NCI-H1694 (cell line): Measurements from ENCODE around the gene IL17F.
"Not testable (repeated sequence)": the region's sequence is repeated elsewhere in the genome, so short reads cannot be mapped to it uniquely, and the experiment has no call there.

ENCODE experiments used
- DNase-seq: peaks from one replicate; lab custom pipeline; 2025; lab: John Stamatoyannopoulos, UW

IL17F gene

DNA sequence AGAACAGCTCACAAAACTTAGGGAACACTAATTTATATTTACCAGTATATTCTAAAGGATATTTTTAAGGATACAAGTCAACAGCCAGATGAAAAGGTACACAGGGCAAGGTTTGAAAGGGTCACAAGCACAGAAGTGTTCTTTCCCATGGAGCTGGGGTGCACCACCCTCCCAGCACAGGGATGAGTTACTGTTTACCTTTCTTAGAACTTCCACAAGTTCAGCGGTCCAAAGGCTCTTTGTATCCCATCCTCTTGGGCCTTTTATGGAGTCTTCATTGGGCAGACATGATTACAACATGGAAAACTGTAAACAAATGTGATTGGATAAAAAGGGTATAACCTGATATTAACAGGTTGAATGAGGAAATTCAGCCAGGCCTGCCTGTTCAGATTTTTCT is 1.1 kb upstream of the IL17F start:
- DNase-seq: no peak

DNA sequence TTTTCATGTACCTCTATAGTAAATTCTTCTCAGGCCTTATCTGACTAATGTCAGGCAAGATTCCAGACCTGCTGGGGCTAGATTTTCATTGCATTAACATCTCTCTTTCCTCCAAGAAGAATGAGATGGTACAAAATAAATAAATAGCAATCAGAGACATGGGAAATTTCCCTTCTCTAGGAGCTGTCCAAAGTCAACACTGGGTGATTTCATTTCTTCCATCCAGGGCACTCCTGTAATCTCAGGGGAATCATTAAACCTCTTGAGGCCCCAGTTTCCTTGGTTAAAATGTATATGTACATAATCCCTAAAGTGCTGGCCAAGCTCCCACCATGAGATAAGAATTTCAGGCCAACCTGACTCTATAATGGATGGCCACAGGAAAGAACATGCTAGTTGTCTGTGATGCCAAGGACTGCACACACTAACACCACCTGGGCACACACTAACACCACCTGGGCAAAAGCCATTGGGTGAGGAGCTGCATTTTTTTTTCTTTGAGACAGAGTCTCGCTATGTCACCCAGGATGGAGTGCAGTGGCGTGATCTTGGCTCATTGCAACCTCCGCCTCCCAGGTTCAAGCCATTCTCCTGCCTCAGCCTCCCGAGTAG is 912 bp downstream of the IL17F start:
- DNase-seq: no peak

- DNase-seq: no peak
These were observed 2.5 kb downstream of the IL17F start for GRCh38 chr6:52241819-52242218.

DNA sequence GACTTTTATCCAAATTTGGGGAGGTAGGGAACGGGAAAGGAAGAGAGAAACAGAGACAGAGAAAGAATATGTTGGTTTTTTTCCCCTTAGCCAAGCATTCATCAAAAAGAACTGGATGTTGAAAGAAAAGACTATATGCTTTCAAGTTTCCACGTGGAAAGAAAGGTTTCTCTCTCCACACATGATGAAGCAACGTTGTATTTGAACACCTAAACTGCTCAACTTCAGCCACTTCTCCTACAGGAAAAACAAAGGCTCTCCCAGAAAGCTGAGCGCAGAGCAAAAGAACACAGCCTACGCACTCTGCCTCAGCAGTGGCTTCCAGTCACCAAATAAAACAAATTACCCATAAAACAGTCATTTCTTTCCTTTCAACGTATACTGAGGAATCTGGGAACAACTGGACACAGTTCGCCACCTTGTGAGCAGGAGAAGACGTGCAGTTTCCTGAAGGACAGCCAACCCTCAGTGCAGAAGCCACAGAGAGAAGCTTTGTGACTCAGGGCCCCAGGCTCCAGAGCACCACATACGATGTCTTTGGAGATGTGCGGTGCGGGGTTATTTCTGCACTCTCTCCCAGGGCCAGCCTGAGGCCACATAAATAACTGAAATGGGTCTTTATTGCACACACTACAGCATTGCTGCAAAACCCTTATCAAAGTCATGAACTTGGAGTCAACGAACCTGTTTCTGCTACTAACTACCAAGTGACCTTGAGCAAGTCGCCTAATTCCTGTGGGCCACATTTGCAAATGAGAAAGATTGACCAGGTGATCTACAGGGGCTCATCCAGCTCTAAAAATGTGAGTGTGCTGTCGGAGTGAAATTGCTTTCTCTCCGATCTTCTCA is 10.1 kb downstream of the IL17F start:
- DNase-seq: no peak

GRCh38 chr6:52233005-52233404 is 11.3 kb downstream of the IL17F start:
- no peak for DNase-seq

DNA sequence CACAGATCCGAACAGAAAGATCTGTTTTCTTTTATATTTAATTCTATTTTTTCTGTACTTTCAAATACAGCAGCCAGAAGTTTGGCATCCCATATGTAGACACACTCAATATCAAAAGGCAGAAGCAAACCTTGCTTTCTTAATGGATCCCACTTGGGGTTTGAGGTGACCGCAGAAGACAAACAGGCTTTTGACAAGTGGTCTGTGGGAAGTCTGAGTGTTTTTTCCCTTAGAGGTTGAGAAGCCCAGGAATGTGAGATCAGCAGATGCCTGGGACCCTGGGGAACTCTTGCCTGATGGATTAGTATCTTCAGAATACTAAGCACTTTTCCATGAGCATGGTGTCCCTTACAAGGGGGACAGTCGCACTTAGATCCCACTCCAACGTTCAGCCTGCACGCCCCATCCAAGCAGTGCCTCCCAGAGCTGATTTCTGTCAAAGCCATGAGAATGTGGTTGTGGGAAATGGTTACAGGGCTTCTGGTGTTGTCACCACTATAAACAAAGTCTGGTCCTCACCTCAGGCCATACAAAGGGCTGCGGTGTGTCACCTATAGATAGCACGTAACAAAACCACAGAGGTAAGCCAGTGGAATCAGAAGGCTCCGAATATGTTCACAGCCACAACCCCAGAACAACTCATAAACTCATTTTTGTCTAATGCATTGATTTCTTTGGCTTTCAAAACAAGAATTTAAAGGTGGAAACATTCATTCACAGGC is 12.7 kb downstream of the IL17F start:
- DNase-seq: no peak

DNA sequence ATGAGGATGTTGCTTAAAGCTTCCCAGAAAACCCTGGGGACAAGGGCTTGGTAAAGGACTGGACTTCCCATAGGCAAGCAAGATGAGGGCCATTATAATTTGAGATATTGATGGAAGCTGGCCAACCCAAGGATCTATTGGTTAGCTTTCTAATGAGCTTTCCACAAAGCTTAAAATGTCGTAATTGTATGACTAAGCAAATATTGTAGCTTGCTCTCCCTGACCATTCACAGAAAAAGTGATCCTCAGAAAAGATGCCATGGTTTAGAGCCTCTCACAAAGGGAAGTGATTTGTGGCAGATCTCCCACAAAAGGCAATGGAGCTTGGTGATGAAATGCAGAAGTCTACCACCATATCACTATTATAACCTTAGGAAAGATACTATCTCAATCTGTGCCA is 13.6 kb downstream of the IL17F start:
- no peak for DNase-seq

DNA sequence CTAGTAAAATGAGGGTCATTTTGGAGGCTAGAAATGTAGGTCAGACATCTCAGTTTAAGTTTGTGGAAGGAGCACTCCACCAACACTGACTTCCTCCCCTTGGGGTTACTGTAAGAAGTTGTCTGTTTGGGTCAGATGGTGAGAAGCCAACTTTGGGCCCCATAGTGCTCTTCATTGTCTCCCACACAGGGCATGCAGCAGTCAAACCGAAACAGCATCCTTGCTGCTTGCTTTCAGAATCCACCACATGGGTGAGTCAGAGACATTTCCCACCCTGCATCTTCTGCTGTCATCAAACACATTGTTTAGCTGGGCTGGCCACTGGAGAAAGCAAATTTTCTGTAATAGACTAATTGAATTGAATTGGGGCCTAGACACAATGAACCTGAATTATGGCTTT is 16.8 kb downstream of the IL17F start:
- DNase-seq: no peak

DNA sequence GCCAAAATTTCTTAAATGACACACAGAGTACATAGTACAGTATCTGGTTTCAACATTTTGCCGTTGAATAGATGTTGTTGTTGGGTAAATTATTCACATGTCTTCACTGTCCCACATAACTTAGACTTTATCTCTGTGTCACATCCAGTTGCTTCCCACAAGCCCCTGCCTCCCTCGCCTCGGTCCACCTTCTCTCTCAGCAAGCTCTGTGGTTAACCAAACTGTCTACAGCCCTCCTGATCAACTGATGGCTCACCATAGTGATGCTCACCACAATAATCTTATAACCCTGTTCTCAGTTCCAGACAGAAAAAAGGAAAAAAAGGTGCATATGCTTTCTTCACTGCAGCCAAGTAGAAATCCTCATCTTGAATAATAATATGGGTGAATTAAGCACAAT is 23.0 kb downstream of the IL17F start:
- DNase-seq: no peak

DNA sequence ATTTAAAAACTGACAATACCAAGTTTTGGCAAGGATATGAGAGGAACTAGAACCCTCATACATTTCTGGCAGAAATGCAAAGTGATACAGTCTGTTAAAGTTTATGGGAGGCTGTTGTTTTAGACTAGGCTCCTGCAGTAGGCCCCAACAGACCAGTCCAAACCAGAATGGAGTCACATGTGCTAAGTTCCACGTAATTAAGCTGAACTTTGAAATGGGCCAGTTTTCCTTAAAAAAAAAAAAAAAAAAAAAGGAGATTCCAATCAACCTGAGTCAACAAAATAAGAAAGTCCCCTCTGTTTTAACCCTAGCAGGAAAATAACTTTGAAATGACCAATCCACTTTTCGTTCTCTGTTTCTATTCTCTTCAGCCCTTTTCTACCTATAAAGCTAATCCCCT is 26.5 kb downstream of the IL17F start:
- no peak for DNase-seq

DNA sequence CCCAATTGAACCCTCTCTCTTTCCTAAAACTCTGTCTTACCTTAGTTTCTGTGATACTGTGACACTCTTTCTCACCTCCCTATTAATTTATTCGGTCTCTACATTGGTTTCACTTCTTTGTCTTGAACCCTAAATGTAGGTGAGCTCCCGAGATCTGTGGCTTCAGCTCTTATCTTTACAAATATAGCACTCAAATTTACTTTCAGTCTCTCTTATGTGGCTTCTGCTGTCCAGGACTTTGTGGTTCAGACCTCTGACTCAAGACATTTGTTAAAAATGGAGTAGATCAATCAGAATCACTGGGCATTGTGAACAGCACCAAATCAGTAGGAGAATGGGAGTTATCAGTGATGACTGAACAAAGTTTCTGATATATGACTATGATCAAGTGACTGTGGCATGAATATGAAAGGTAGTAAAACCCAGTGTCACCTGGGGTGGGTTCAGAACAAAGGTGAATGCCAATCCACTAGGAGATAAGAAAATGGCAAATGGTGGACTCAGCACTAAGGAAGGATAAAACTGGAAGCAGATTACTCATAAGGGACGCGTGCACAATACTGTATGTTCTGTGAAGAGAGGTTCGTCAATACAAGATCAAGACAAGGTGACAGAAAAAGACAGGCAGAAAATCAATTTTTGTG is 27.2 kb downstream of the IL17F start:
- DNase-seq: no peak

DNA sequence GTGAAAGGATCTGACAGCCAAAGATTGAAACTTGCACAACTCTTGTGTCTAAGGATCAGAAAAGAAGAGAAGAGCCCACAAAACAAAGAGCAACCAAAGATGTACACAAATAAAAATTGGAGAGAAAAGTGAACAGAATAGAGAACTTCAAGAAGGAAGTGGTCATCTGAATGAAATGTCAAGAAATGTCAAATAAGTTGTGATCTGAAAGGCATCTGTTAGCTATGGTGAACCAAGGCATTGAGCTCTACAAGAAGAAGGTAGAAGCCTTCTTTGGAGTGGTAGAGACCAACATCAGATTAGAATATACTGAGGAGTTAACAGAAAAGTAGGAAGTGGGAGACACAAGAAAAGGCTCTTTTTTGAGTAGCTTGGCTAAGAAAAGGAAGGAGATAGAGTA is 28.5 kb downstream of the IL17F start:
- DNase-seq: no peak

DNA sequence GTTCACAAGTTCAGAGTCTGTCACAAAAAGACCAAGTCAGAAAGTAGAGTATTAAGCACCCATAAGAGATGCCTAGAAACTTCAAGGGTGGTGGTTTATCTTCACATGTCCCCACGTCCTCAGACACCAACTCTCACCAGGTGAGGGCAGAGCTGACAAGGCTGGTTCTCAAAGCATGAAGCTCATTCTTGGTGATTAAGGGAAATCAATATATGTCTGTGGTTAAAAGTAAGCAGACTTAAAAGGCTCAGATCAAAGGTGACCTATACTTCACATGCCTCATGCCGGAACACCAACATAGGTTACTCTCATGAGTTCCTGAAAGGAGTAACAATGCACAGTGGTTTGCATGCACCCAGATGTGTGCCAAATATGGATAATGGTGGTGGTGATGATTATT is 31.2 kb downstream of the IL17F start:
- no peak for DNase-seq

- no peak for DNase-seq
These were observed 34.1 kb downstream of the IL17F start for GRCh38 chr6:52210227-52210626.

GRCh38 chr6:52209770-52210169 is 34.5 kb downstream of the IL17F start:
- DNase-seq: no peak

GRCh38 chr6:52208612-52209011 is 35.7 kb downstream of the IL17F start:
- no peak for DNase-seq

- DNase-seq: no peak
These were observed 37.2 kb downstream of the IL17F start for GRCh38 chr6:52207066-52207465.

- DNase-seq: no peak
These were observed 42.8 kb downstream of the IL17F start for GRCh38 chr6:52201493-52201892.

DNA sequence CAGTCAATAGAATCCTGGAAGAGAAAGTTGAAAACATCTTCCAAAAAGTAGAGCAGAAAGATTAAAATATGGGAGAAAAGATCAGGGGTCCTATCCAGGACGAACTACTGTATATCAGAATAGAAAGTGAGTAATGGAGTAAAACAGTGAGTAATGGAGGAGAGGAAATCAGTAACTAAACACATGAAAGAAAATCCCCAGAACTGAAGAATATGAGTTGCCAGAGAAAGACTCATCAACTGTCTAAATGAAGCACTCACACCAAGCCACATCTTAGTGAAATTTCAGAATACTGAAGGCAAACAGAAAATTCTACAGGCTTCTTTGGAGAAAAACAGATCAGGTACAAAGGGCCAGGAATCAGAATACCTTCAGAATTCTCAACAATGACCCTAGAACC is 43.3 kb downstream of the IL17F start:
- no peak for DNase-seq

- not testable (repeated sequence) for DNase-seq
These were observed 44.2 kb downstream of the IL17F start for GRCh38 chr6:52200088-52200487.

- no peak for DNase-seq
These were observed 48.4 kb downstream of the IL17F start for GRCh38 chr6:52195886-52196285.

GRCh38 chr6:52191824-52192223 is 52.5 kb downstream of the IL17F start:
- no peak for DNase-seq

- DNase-seq: no peak
These were observed 53.9 kb downstream of the IL17F start for GRCh38 chr6:52190409-52190808.
